ENCODE results near the gene LRRC36. TPM values are rescaled to one million over a fixed set of nuclear protein-coding genes. Genes with fewer than 3 reads are reported as not detected.

LRRC36 gene
- polyA plus RNA-seq, 3 donors, result 0.65 to 3.2 (median 1.8) TPM

GRCh38 chr16:67395458-67396158 is 69.0 kb downstream of the LRRC36 start:
- H3K27ac Mint-ChIP-seq, result peak overlapping the region; percentile 54 to 91 (median 85)
- Histone ChIP-seq H3K79me2 (ENCODE audit: insufficient read depth, low read length) (no peaks in the 10 kb centered on the region), H3K4me2 (replicated peaks; ENCODE audit: extremely low read depth, low read length, poor library complexity, severe bottlenecking) (peak overlapping the region; percentile 87), H3K27ac (ENCODE audit: low read depth in 1 of 2, low read length in 2 of 2) (peak overlapping the region; percentile 63 to 80), H3K27me3 (ENCODE audit: control insufficient read depth in 2 of 2, insufficient read depth in 2 of 2, low read length in 2 of 2) (peaks cover 0 to 19% of the 10 kb centered on the region in 2 donors), H2AFZ (ENCODE audit: insufficient read depth, low read depth, low read length, poor library complexity, severe bottlenecking) (peak overlapping the region; percentile 88), H3K36me3 (replicated peaks in 1 of 2; ENCODE audit: control insufficient read depth in 1 of 2, insufficient read depth in 2 of 2, low read length in 2 of 2) (no peaks in the 10 kb centered on the region), H3K9me3 (replicated peaks in 1 of 2; ENCODE audit: control insufficient read depth in 1 of 2, insufficient read depth in 1 of 2, low read length in 2 of 2) (no peaks in the 10 kb centered on the region), H3K4me3 (replicated peaks in 1 of 3; ENCODE audit: low read depth in 2 of 3, low read length in 3 of 3) (peak overlapping the region in 2 of 3 experiments; percentile 77 to 78), H4K20me1 (ENCODE audit: insufficient read depth, low read length) (peaks cover 35% of the 10 kb centered on the region), H3K9ac (ENCODE audit: insufficient read depth, low read length, poor library complexity, severe bottlenecking) (peak overlapping the region; percentile 71), H3K4me1 (ENCODE audit: control insufficient read depth in 1 of 2, insufficient read depth in 2 of 2, low read length in 2 of 2) (peaks cover 65 to 70% of the 10 kb centered on the region in 2 donors)
- intact Hi-C loops (cut with micrococcal nuclease), result loop anchor here (5.0 kb wide), 3 partner anchors 48 to 118 kb away; partner anchors contain the start of gene PLEKHG4 (in 1 of the 2)
- H3K4me1 Mint-ChIP-seq, result peaks cover 52% of the 10 kb centered on the region
- peaks cover 14 to 47% (median 25%) of the 10 kb centered on the region in 3 donors for H3K27me3 Mint-ChIP-seq (ENCODE audit: low read depth in 3 of 3)
- H3K36me3 Mint-ChIP-seq, result peaks cover 4 to 5% of the 10 kb centered on the region in 2 donors
- TF ChIP-seq CTCF (IDR thresholded peaks at IDR 0.05), result no peak
- peak overlapping the region; percentile 78 to 87 for H3K4me3 Mint-ChIP-seq
- peak in 2 of 3 donors; percentile 28 to 50 for DNase-seq
- H3K9me3 Mint-ChIP-seq, result peaks cover 0 to 8% (median 0%) of the 10 kb centered on the region in 7 donors
- 98% methylated on average over 5 of the region's 13 CpGs for WGBS (ENCODE audit: insufficient coverage)

GRCh38 chr16:67396159-67397035 is 69.8 kb downstream of the LRRC36 start:
- intact Hi-C loops (cut with micrococcal nuclease), result loop anchor here (5.0 kb wide), 3 partner anchors 49 to 119 kb away; partner anchors contain the start of gene PLEKHG4 (in 1 of the 2)
- WGBS (ENCODE audit: insufficient coverage), result 74% methylated on average over 26 of the region's 31 CpGs
- TF ChIP-seq CTCF (IDR thresholded peaks at IDR 0.05), result no peak
- Mint-ChIP-seq H3K27ac (no peak overlapping the region), H3K9me3 (peaks cover 0 to 8% (median 0%) of the 10 kb centered on the region in 7 donors), H3K36me3 (peaks cover 4 to 5% of the 10 kb centered on the region in 2 donors), H3K4me1 (peaks cover 44% of the 10 kb centered on the region), H3K4me3 (no peak overlapping the region), H3K27me3 (ENCODE audit: low read depth in 3 of 3) (peaks cover 15 to 47% (median 24%) of the 10 kb centered on the region in 3 donors)
- Histone ChIP-seq H3K36me3 (replicated peaks in 1 of 2; ENCODE audit: control insufficient read depth in 1 of 2, insufficient read depth in 2 of 2, low read length in 2 of 2) (no peaks in the 10 kb centered on the region), H3K79me2 (ENCODE audit: insufficient read depth, low read length) (no peaks in the 10 kb centered on the region), H2AFZ (ENCODE audit: insufficient read depth, low read depth, low read length, poor library complexity, severe bottlenecking) (no peak overlapping the region), H4K20me1 (ENCODE audit: insufficient read depth, low read length) (peaks cover 28% of the 10 kb centered on the region), H3K4me1 (ENCODE audit: control insufficient read depth in 1 of 2, insufficient read depth in 2 of 2, low read length in 2 of 2) (peaks cover 57 to 62% of the 10 kb centered on the region in 2 donors), H3K4me3 (replicated peaks in 1 of 3; ENCODE audit: low read depth in 2 of 3, low read length in 3 of 3) (peak overlapping the region in 1 of 3 experiments; percentile 78), H3K9me3 (replicated peaks in 1 of 2; ENCODE audit: control insufficient read depth in 1 of 2, insufficient read depth in 1 of 2, low read length in 2 of 2) (no peaks in the 10 kb centered on the region), H3K27ac (ENCODE audit: low read depth in 1 of 2, low read length in 2 of 2) (no peak overlapping the region), H3K9ac (ENCODE audit: insufficient read depth, low read length, poor library complexity, severe bottlenecking) (no peak overlapping the region), H3K4me2 (replicated peaks; ENCODE audit: extremely low read depth, low read length, poor library complexity, severe bottlenecking) (peak overlapping the region; percentile 87), H3K27me3 (ENCODE audit: control insufficient read depth in 2 of 2, insufficient read depth in 2 of 2, low read length in 2 of 2) (peaks cover 0 to 19% of the 10 kb centered on the region in 2 donors)
- DNase-seq, result peak in 2 of 3 donors; percentile 21 to 38
